ENCODE measurements around the gene CTIF.

DNA sequence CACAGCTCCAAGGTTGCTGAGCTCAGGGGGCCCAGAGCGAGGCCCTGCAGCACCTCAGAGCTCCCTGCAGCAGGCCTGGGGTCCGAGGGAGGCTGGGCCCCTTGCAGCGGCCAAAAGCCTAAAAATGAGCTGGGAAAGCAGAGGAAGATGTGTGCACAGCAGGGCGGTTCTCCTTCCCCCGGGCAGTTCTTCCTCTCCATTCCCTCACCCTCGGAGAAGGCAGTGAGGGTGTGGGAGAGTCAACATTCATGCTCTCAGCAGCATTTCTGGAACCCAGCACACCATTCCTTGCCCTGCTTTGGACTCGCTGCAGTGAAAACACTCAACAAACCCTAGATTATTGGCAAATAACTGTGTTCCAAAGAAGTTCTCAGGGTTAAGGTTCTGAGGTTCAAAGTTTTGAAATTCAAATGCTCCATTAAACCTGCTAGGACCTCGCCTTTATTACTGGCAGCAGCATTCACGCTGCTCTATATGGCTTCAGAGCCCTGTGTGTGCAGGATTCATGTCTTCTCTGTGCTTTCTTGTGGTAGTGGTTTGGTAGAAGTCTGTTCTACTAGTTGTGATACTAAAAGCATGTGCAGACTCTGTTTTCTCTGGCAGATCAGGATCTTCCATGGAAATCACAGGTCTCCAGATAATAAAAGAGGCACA lies 79.1 kb downstream of the CTIF start:
- TF ChIP-seq, protein P1, sequence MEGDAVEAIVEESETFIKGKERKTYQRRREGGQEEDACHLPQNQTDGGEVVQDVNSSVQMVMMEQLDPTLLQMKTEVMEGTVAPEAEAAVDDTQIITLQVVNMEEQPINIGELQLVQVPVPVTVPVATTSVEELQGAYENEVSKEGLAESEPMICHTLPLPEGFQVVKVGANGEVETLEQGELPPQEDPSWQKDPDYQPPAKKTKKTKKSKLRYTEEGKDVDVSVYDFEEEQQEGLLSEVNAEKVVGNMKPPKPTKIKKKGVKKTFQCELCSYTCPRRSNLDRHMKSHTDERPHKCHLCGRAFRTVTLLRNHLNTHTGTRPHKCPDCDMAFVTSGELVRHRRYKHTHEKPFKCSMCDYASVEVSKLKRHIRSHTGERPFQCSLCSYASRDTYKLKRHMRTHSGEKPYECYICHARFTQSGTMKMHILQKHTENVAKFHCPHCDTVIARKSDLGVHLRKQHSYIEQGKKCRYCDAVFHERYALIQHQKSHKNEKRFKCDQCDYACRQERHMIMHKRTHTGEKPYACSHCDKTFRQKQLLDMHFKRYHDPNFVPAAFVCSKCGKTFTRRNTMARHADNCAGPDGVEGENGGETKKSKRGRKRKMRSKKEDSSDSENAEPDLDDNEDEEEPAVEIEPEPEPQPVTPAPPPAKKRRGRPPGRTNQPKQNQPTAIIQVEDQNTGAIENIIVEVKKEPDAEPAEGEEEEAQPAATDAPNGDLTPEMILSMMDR (IDR thresholded peaks at IDR 0.05; ENCODE audit: low read depth, low read length, missing input control), result no peak
- TF ChIP-seq, protein P2, sequence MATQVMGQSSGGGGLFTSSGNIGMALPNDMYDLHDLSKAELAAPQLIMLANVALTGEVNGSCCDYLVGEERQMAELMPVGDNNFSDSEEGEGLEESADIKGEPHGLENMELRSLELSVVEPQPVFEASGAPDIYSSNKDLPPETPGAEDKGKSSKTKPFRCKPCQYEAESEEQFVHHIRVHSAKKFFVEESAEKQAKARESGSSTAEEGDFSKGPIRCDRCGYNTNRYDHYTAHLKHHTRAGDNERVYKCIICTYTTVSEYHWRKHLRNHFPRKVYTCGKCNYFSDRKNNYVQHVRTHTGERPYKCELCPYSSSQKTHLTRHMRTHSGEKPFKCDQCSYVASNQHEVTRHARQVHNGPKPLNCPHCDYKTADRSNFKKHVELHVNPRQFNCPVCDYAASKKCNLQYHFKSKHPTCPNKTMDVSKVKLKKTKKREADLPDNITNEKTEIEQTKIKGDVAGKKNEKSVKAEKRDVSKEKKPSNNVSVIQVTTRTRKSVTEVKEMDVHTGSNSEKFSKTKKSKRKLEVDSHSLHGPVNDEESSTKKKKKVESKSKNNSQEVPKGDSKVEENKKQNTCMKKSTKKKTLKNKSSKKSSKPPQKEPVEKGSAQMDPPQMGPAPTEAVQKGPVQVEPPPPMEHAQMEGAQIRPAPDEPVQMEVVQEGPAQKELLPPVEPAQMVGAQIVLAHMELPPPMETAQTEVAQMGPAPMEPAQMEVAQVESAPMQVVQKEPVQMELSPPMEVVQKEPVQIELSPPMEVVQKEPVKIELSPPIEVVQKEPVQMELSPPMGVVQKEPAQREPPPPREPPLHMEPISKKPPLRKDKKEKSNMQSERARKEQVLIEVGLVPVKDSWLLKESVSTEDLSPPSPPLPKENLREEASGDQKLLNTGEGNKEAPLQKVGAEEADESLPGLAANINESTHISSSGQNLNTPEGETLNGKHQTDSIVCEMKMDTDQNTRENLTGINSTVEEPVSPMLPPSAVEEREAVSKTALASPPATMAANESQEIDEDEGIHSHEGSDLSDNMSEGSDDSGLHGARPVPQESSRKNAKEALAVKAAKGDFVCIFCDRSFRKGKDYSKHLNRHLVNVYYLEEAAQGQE (IDR thresholded peaks at IDR 0.05), result no peak
- TF ChIP-seq FOXA1 (IDR thresholded peaks at IDR 0.05), result no peak
- no peak for TF ChIP-seq GABPA (IDR thresholded peaks at IDR 0.05 in 1 of 2, conservative IDR thresholded peaks at IDR 0.05 in 1 of 2)
- TF ChIP-seq HNF4G (IDR thresholded peaks at IDR 0.05), result no peak
- TF ChIP-seq, protein P3, sequence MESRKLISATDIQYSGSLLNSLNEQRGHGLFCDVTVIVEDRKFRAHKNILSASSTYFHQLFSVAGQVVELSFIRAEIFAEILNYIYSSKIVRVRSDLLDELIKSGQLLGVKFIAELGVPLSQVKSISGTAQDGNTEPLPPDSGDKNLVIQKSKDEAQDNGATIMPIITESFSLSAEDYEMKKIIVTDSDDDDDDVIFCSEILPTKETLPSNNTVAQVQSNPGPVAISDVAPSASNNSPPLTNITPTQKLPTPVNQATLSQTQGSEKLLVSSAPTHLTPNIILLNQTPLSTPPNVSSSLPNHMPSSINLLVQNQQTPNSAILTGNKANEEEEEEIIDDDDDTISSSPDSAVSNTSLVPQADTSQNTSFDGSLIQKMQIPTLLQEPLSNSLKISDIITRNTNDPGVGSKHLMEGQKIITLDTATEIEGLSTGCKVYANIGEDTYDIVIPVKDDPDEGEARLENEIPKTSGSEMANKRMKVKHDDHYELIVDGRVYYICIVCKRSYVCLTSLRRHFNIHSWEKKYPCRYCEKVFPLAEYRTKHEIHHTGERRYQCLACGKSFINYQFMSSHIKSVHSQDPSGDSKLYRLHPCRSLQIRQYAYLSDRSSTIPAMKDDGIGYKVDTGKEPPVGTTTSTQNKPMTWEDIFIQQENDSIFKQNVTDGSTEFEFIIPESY (IDR thresholded peaks at IDR 0.05), result no peak
- TF ChIP-seq, protein P4, sequence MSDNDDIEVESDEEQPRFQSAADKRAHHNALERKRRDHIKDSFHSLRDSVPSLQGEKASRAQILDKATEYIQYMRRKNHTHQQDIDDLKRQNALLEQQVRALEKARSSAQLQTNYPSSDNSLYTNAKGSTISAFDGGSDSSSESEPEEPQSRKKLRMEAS (IDR thresholded peaks at IDR 0.05), result no peak
- TF ChIP-seq EGR1 (IDR thresholded peaks at IDR 0.05; ENCODE audit: low read depth in 2 of 2), result no peak
- TF ChIP-seq TAF1 (conservative IDR thresholded peaks at IDR 0.05), result no peak
- no peak for TF ChIP-seq SP1 (IDR thresholded peaks at IDR 0.05)
- no peak for TF ChIP-seq YY1 (IDR thresholded peaks at IDR 0.05)
- TF ChIP-seq RXRA (IDR thresholded peaks at IDR 0.05), result no peak
- no peak for TF ChIP-seq RAD21 (IDR thresholded peaks at IDR 0.05)
- TF ChIP-seq JUND (IDR thresholded peaks at IDR 0.05), result no peak

All from liver (tissue), 3 donors.